ENCODE data around the gene ZNF500.

DNA sequence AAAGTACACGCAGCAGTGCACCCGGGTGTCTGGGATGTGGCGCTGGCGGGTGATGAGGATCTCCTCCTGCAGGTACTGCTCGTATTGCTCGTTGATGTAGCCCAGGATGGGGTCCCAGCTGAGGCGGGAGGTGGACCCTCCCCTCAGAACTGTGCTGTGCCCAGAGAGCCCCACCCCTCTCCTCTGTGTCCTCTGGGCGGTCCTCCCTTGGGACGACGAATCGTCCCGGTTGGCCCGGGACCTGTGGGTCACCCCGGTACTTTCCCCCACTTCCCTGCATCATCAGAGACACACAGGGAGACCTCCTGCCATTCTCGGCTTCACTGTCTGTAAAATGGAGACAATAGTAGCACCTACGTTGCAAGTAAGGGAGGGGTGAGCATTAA is 17.0 kb upstream of the ZNF500 start:
- TF ChIP-seq SMC3 (IDR thresholded peaks at IDR 0.05; ENCODE audit: low read depth, low read length): no peak
- TF ChIP-seq, protein P1, sequence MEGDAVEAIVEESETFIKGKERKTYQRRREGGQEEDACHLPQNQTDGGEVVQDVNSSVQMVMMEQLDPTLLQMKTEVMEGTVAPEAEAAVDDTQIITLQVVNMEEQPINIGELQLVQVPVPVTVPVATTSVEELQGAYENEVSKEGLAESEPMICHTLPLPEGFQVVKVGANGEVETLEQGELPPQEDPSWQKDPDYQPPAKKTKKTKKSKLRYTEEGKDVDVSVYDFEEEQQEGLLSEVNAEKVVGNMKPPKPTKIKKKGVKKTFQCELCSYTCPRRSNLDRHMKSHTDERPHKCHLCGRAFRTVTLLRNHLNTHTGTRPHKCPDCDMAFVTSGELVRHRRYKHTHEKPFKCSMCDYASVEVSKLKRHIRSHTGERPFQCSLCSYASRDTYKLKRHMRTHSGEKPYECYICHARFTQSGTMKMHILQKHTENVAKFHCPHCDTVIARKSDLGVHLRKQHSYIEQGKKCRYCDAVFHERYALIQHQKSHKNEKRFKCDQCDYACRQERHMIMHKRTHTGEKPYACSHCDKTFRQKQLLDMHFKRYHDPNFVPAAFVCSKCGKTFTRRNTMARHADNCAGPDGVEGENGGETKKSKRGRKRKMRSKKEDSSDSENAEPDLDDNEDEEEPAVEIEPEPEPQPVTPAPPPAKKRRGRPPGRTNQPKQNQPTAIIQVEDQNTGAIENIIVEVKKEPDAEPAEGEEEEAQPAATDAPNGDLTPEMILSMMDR (conservative IDR thresholded peaks at IDR 0.05; ENCODE audit: low read depth, low read length): no peak
- no peak for TF ChIP-seq CEBPB (IDR thresholded peaks at IDR 0.05; ENCODE audit: low read depth, low read length)
- no peak for TF ChIP-seq RCOR1 (IDR thresholded peaks at IDR 0.05; ENCODE audit: insufficient replicate concordance, low read length)
- TF ChIP-seq MAZ (IDR thresholded peaks at IDR 0.05; ENCODE audit: borderline replicate concordance, low read depth, low read length): no peak
